Fibroblast of lung (primary cell): ENCODE results near the gene ASXL3. TPM values are rescaled to one million over a fixed set of nuclear protein-coding genes. Genes with fewer than 3 reads are reported as not detected.

Experiments
- DNase-seq, 2 donors: peaks; one replicate each; pipeline versions ENCODE4 v3.0.0 to v3.0.0-alpha.2; 2010; ENCODE audit warnings: low read depth in 2 of 2
- H2AFZ ChIP-seq: 2 replicates; pipeline ENCODE4 v1.5.1; 2012; ENCODE audit warnings: low read length, control low read depth, inconsistent platforms
- H3K27ac ChIP-seq: 2 replicates; pipeline ENCODE4 v1.5.1; 2011; ENCODE audit warnings: low read length, control low read depth; ENCODE audit not compliant: insufficient read depth
- H3K27me3 ChIP-seq: 2 replicates; pipeline ENCODE4 v1.5.1; 2011; ENCODE audit warnings: mild to moderate bottlenecking, low read length; ENCODE audit not compliant: control insufficient read depth, insufficient read depth
- H3K36me3 ChIP-seq: 2 replicates; pipeline ENCODE4 v1.5.1; 2011; ENCODE audit warnings: low read length; ENCODE audit not compliant: control insufficient read depth, insufficient read depth
- H3K4me1 ChIP-seq: 2 replicates; pipeline ENCODE4 v1.5.1; 2011; ENCODE audit warnings: low read length; ENCODE audit not compliant: control insufficient read depth, insufficient read depth; ENCODE audit errors: extremely low read depth
- H3K4me2 ChIP-seq: 2 replicates; pipeline ENCODE4 v1.5.1; 2011; ENCODE audit warnings: low read length, control low read depth; ENCODE audit not compliant: insufficient read depth; ENCODE audit errors: extremely low read depth
- H3K4me3 ChIP-seq, 4 experiments: fragments of 200-600 bp in 1 of 4; sonication (generic) in 1 of 4; replicated peaks in 1 of 4; 2 replicates each; pipeline ENCODE4 v1.5.1; 2011 to 2016; ENCODE audit warnings: low read length in 4 of 4, low read depth in 3 of 4, mild to moderate bottlenecking in 3 of 4, control low read depth in 2 of 4, inconsistent platforms in 1 of 4, mixed read lengths in 1 of 4; ENCODE audit not compliant: insufficient read depth in 1 of 4; ENCODE audit errors: control extremely low read depth in 1 of 4
- H3K79me2 ChIP-seq: 2 replicates; pipeline ENCODE4 v1.5.1; 2012; ENCODE audit warnings: mild to moderate bottlenecking, low read length, inconsistent platforms; ENCODE audit not compliant: control insufficient read depth, insufficient read depth
- H3K9ac ChIP-seq: 2 replicates; pipeline ENCODE4 v1.5.1; 2011; ENCODE audit warnings: mild to moderate bottlenecking, low read length, control low read depth; ENCODE audit not compliant: insufficient read depth
- H3K9me3 ChIP-seq: 2 replicates; pipeline ENCODE4 v1.5.1; 2012; ENCODE audit warnings: low read depth, low read length; ENCODE audit not compliant: control insufficient read depth, insufficient read depth
- H4K20me1 ChIP-seq: 2 replicates; pipeline ENCODE4 v1.5.1; 2011; ENCODE audit warnings: low read length; ENCODE audit not compliant: control insufficient read depth, insufficient read depth; ENCODE audit errors: extremely low read depth
- CTCF ChIP-seq, 2 donors: IDR thresholded peaks in 1 of 2; conservative IDR thresholded peaks in 1 of 2; 1 replicate in 1 of 2; 2 replicates in 1 of 2; pipeline ENCODE4 v1.5.1; 2011 to 2012; ENCODE audit warnings: low read length in 2 of 2, control low read depth in 1 of 2, inconsistent platforms in 1 of 2, low read depth in 1 of 2, mild to moderate bottlenecking in 1 of 2
- EZH2 ChIP-seq: IDR thresholded peaks from 2 replicates; pipeline ENCODE4 v1.5.1; 2012; ENCODE audit warnings: low read length, control low read depth, mild to moderate bottlenecking; ENCODE audit errors: missing control alignments
- polyA plus RNA-seq, 2 donors: library from polyadenylated mRNA; depleted of rRNA in 1 of 2; stranded (reverse) in 1 of 2; unstranded in 1 of 2; fragments of >200 nt; gene quantifications; 2 replicates each; pipeline ENCODE4 v1.2.1, GENCODE V29; 2011 to 2012; ENCODE audit warnings: missing spikeins in 1 of 2
- total RNA-seq: library from RNA; depleted of rRNA; stranded (reverse); fragments of >200 nt; gene quantifications from 2 replicates; pipeline ENCODE4 v1.2.1, GENCODE V29; 2014

The ASXL3 gene
- total and polyA plus RNA-seq, 2 donors (not counting 1 experiment from before 2014, with no cell fraction given): 0.06 to 0.66 TPM

GRCh38 chr18:33749834-33750233 lies 171.8 kb downstream of the ASXL3 start:
- H4K20me1 ChIP-seq: no peaks in the 10 kb centered on the region
- TF ChIP-seq EZH2 (no peak), CTCF (conservative IDR thresholded peaks at IDR 0.05 in 1 of 2, IDR thresholded peaks at IDR 0.05 in 1 of 2; ENCODE audit: low read depth in 1 of 2, low read length in 2 of 2) (no peak)
- no peak overlapping the region for H2AFZ ChIP-seq

GRCh38 chr18:33750366-33750765 lies 172.3 kb downstream of the ASXL3 start:
- no peaks in the 10 kb centered on the region for H3K9me3 ChIP-seq
- TF ChIP-seq CTCF (conservative IDR thresholded peaks at IDR 0.05 in 1 of 2, IDR thresholded peaks at IDR 0.05 in 1 of 2; ENCODE audit: low read depth in 1 of 2, low read length in 2 of 2): no peak
- TF ChIP-seq EZH2: no peak
- no peak overlapping the region for H3K27ac ChIP-seq
- no peaks in the 10 kb centered on the region for H3K79me2 ChIP-seq
- no peaks in the 10 kb centered on the region for H3K27me3 ChIP-seq
- no peak overlapping the region for H3K9ac ChIP-seq
- H3K4me3 ChIP-seq: no peak overlapping the region
- H3K36me3 ChIP-seq: no peaks in the 10 kb centered on the region
- no peaks in the 10 kb centered on the region for H3K4me1 ChIP-seq
- no peak overlapping the region for H2AFZ ChIP-seq
- peak in 1 of 2 donors; percentile 32 for DNase-seq
- no peak overlapping the region for H3K4me2 ChIP-seq
- H4K20me1 ChIP-seq: no peaks in the 10 kb centered on the region

More at GRCh38 chr18:33749834-33750233, 171.8 kb downstream of the ASXL3 start:
- Histone ChIP-seq H3K4me3 (no peak overlapping the region), H3K27ac (no peak overlapping the region), H3K9me3 (no peaks in the 10 kb centered on the region), H3K4me2 (no peak overlapping the region), H3K4me1 (no peaks in the 10 kb centered on the region), H3K9ac (no peak overlapping the region), H3K79me2 (no peaks in the 10 kb centered on the region), H3K27me3 (no peaks in the 10 kb centered on the region), H3K36me3 (no peaks in the 10 kb centered on the region)
- no peak for DNase-seq

- H3K27ac ChIP-seq: no peak overlapping the region
- no peaks in the 10 kb centered on the region for H3K4me1 ChIP-seq
- H3K79me2 ChIP-seq: no peaks in the 10 kb centered on the region
- H3K27me3 ChIP-seq: no peaks in the 10 kb centered on the region
- no peaks in the 10 kb centered on the region for H3K9me3 ChIP-seq
- H2AFZ ChIP-seq: no peak overlapping the region
- TF ChIP-seq CTCF (conservative IDR thresholded peaks at IDR 0.05 in 1 of 2, IDR thresholded peaks at IDR 0.05 in 1 of 2; ENCODE audit: low read depth in 1 of 2, low read length in 2 of 2) (peak; percentile 22 to 58), EZH2 (no peak)
- no peak overlapping the region for H3K4me3 ChIP-seq
- no peak overlapping the region for H3K9ac ChIP-seq
- no peaks in the 10 kb centered on the region for H4K20me1 ChIP-seq
- H3K36me3 ChIP-seq: no peaks in the 10 kb centered on the region
- H3K4me2 ChIP-seq: no peak overlapping the region
- peak; percentile 16 to 67 for DNase-seq
Measured at GRCh38 chr18:33751613-33752221, 173.7 kb downstream of the ASXL3 start.
